K562 (cell line): ENCODE results near the gene LAMB1. TPM values are rescaled to one million over a fixed set of nuclear protein-coding genes. Genes with fewer than 3 reads are reported as not detected.

Experiments
- ARHGAP35 ChIP-seq: fragments of 450-650 bp; IDR thresholded peaks from 2 replicates; pipeline ENCODE4 v1.6.1; 2018; ENCODE audit not compliant: partially characterized antibody
- BHLHE40 ChIP-seq: IDR thresholded peaks from 2 replicates; pipeline ENCODE4 v1.6.1; 2011; ENCODE audit warnings: low read length, improper control_type of control experiment
- CHD4 ChIP-seq: fragments of 200-600 bp; sonication (generic); IDR thresholded peaks from 3 replicates; pipeline ENCODE4 v1.6.1; 2012; ENCODE audit warnings: low read depth, mild to moderate bottlenecking, mixed read lengths, low read length, inconsistent platforms; ENCODE audit not compliant: insufficient read depth, insufficient replicate concordance, poor library complexity, severe bottlenecking
- CREB3 ChIP-seq: fragments of 450-650 bp; conservative IDR thresholded peaks from 2 replicates; pipeline ENCODE4 v1.6.1; 2016; ENCODE audit warnings: missing genetic modification characterization, low read depth, mild to moderate bottlenecking, missing compliant biosample characterization, moderate library complexity
- CREBBP ChIP-seq: IDR thresholded peaks from one replicate; pipeline ENCODE4 v1.6.1; 2012; ENCODE audit warnings: low read depth, mild to moderate bottlenecking, control low read depth, inconsistent platforms, low read length
- GATAD2A ChIP-seq: fragments of 450-650 bp; IDR thresholded peaks from 2 replicates; pipeline ENCODE4 v1.6.1; 2017
- HMGN3 ChIP-seq: IDR thresholded peaks from 2 replicates; pipeline ENCODE4 v1.6.1; 2011; ENCODE audit warnings: borderline replicate concordance, low read depth, mild to moderate bottlenecking, mixed read lengths, low read length; ENCODE audit not compliant: insufficient read length; ENCODE audit errors: extremely low read depth
- HMGXB4 ChIP-seq: sonication (generic); formaldehyde crosslinking; IDR thresholded peaks from 2 replicates; pipeline ENCODE4 v1.8.1; 2023; ENCODE audit warnings: mild to moderate bottlenecking, missing genetic modification reagents
- MYC ChIP-seq, 2 experiments: fragments of 250-450 bp in 1 of 2; sonication (Bioruptor Pico) in 1 of 2; IDR thresholded peaks; 2 replicates each; pipeline versions ENCODE4 v1.5.1 to v1.6.1; 2012 to 2021; ENCODE audit warnings: low read depth in 2 of 2, borderline replicate concordance in 1 of 2, improper control_type of control experiment in 1 of 2, low read length in 1 of 2, mild to moderate bottlenecking in 1 of 2, moderate library complexity in 1 of 2
- POLR2AphosphoS5 ChIP-seq: IDR thresholded peaks from 2 replicates; pipeline ENCODE4 v1.6.1; 2011; ENCODE audit warnings: mild to moderate bottlenecking, low read depth, low read length, moderate library complexity; ENCODE audit not compliant: control insufficient read depth, insufficient read depth
- POLR2B ChIP-seq: fragments of 450-650 bp; IDR thresholded peaks from 2 replicates; pipeline ENCODE4 v1.6.1; 2018; ENCODE audit warnings: low read depth; ENCODE audit not compliant: partially characterized antibody
- POU5F1 ChIP-seq: fragments of 150-350 bp; IDR thresholded peaks from 2 replicates; pipeline ENCODE4 v1.6.1; 2014; ENCODE audit warnings: borderline replicate concordance, low read length, low read depth, mild to moderate bottlenecking; ENCODE audit not compliant: partially characterized antibody
- RBM25 ChIP-seq: fragments of 200-400 bp; formaldehyde crosslinking; IDR thresholded peaks from 2 replicates; pipeline ENCODE4 v1.6.1; 2018; ENCODE audit warnings: low read length, low read depth, moderate library complexity; ENCODE audit not compliant: severe bottlenecking
- SMAD4 ChIP-seq: fragments of 250-450 bp; sonication (Bioruptor Pico); conservative IDR thresholded peaks from 2 replicates; pipeline ENCODE4 v1.8.0; 2021; ENCODE audit warnings: inconsistent platforms, mild to moderate bottlenecking, moderate library complexity
- TRIM28 ChIP-seq: fragments of 450-650 bp; IDR thresholded peaks from 2 replicates; pipeline ENCODE4 v1.6.1; 2017
- ZBTB11 ChIP-seq, 3 experiments: fragments of 200-800 bp in 1 of 3; fragments of 250-450 bp in 1 of 3; fragments of 450-650 bp in 1 of 3; sonication (Bioruptor Pico) in 1 of 3; sonication (Bioruptor generic) in 1 of 3; formaldehyde crosslinking in 1 of 3; IDR thresholded peaks; 2 replicates each; pipeline versions ENCODE4 v1.6.1 to v1.8.0; 2016 to 2022; ENCODE audit warnings: mild to moderate bottlenecking in 2 of 3, missing genetic modification characterization in 2 of 3, missing compliant biosample characterization in 1 of 3, moderate library complexity in 1 of 3
- ZFPM2 ChIP-seq: fragments of 250-450 bp; sonication (Bioruptor Pico); IDR thresholded peaks from 2 replicates; pipeline ENCODE4 v1.5.1; 2022; ENCODE audit warnings: mild to moderate bottlenecking
- ZNF184 ChIP-seq: sonication (generic); formaldehyde crosslinking; IDR thresholded peaks from 2 replicates; pipeline ENCODE4 v1.5.0; 2020; ENCODE audit warnings: missing genetic modification reagents
- ZNF717 ChIP-seq: fragments of 250-450 bp; sonication (Bioruptor Pico); IDR thresholded peaks from 2 replicates; pipeline ENCODE4 v1.5.0; 2021
- ZNF76 ChIP-seq: fragments of 250-450 bp; sonication (Bioruptor Pico); IDR thresholded peaks from 2 replicates; pipeline ENCODE4 v1.4.0; 2020; ENCODE audit warnings: mild to moderate bottlenecking, moderate library complexity, borderline replicate concordance
- polyA plus RNA-seq, 8 experiments: library from polyadenylated mRNA; depleted of rRNA in 4 of 8; stranded (reverse) in 5 of 8; unstranded in 3 of 8; fragments of >200 nt; fragmentation: Nextera tagmentation in 2 of 8; fragmentation: Illumina TruSeq in 1 of 8; extraction: Ambion mirVana in 2 of 8; extraction: Trizol in 1 of 8; gene quantifications; 2 replicates each; pipeline versions ENCODE4 v1.2.1 to v1.2.3, GENCODE V29; 2011 to 2014; ENCODE audit warnings: inconsistent platforms in 1 of 8, missing spikeins in 1 of 8
- total RNA-seq, 7 experiments: library from RNA; depleted of rRNA in 6 of 7; stranded (reverse); fragments of >200 nt in 6 of 7; fragmentation: Illumina TruSeq in 2 of 7; extraction: Trizol in 2 of 7; gene quantifications; 2 replicates each; pipeline versions ENCODE4 v1.2.1 to v1.2.3, GENCODE V29; 2011 to 2021; ENCODE audit warnings: low replicate concordance in 1 of 7

The LAMB1 gene
- total and polyA plus RNA-seq, 9 of the 15 experiments (the other 6 are each of a cell fraction or from before 2014, with no cell fraction given) = 6.0 to 17.7 (median 12.3) TPM

- TF ChIP-seq CREB3 (tag) (peak; percentile 80; the same call in 1 of the 2 replicates), CREBBP (no peak), SMAD4 (peak; percentile 74; the same call in 1 of the 2 replicates), ARHGAP35 (no peak), MYC (IDR thresholded peaks at IDR 0.05; ENCODE audit: low read depth, low read length) (peak; percentile 88), MYC (CRISPR knock-in tag; IDR thresholded peaks at IDR 0.05; ENCODE audit: borderline replicate concordance, low read depth) (peak; percentile 88; the same call in 1 of the 2 replicates), GATAD2A (0 out of 2 replicates have a peak, but pooled peaks have one; percentile 32), ZNF184 (no peak), HMGXB4 (peak; percentile 95), POLR2AphosphoS5 (peak; percentile 94), POU5F1 (peak; percentile 63), TRIM28 (peak; percentile 62; the same call in 1 of the 2 replicates), ZNF717 (CRISPR knock-in tag) (no peak), RBM25 (no peak), BHLHE40 (peak; percentile 72), CHD4 (no peak), POLR2B (peak; percentile 98), ZBTB11 (CRISPR knock-in tag; IDR thresholded peaks at IDR 0.05) (no peak; a peak in 1 of 6 replicates), ZFPM2 (CRISPR knock-in tag) (no peak), ZNF76 (CRISPR knock-in tag) (0 out of 2 replicates have a peak, but pooled peaks have one; percentile 10), HMGN3 (peak; percentile 85)
These were observed 111.9 kb downstream of the LAMB1 start, which contains the start of gene DLD (continued) for GRCh38 chr7:107890962-107891635.
